ENCODE results near the gene CHKA. TPM values are rescaled to one million over a fixed set of nuclear protein-coding genes. Genes with fewer than 3 reads are reported as not detected.

CHKA gene
- total and polyA plus RNA-seq, 2 of the 8 experiments (the other 6 are each of a cell fraction or from before 2014, with no cell fraction given) = 61.2 to 86.6 TPM

DNA sequence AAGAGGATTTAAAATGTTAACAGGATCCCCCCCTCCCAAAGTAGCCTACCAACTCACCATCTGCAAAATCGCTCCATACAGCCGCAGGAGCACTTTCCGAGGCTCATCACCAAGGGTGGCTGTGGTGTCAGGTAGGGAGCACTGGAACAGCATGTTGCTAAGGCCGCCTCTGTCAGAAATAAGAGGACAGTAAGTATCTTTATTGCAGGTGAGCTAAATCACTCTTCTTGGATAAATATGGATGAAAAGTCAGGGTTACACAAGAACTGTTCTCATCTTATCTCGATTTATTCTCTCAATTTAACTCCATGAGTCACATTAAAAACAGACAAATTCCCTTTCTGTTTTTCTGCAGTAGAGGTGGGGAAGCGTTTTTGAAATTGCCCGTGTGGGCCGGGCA lies 24.2 kb downstream of the CHKA start (continued):
- TF ChIP-seq, protein P1, sequence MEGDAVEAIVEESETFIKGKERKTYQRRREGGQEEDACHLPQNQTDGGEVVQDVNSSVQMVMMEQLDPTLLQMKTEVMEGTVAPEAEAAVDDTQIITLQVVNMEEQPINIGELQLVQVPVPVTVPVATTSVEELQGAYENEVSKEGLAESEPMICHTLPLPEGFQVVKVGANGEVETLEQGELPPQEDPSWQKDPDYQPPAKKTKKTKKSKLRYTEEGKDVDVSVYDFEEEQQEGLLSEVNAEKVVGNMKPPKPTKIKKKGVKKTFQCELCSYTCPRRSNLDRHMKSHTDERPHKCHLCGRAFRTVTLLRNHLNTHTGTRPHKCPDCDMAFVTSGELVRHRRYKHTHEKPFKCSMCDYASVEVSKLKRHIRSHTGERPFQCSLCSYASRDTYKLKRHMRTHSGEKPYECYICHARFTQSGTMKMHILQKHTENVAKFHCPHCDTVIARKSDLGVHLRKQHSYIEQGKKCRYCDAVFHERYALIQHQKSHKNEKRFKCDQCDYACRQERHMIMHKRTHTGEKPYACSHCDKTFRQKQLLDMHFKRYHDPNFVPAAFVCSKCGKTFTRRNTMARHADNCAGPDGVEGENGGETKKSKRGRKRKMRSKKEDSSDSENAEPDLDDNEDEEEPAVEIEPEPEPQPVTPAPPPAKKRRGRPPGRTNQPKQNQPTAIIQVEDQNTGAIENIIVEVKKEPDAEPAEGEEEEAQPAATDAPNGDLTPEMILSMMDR (IDR thresholded peaks at IDR 0.05; ENCODE audit: control extremely low read depth in 1 of 3, insufficient read depth in 1 of 3, low read depth in 1 of 3, low read length in 3 of 3) = no peak
- TF ChIP-seq CBX8 (IDR thresholded peaks at IDR 0.05; ENCODE audit: borderline replicate concordance, low read depth, low read length) (no peak), MAFK (IDR thresholded peaks at IDR 0.05; ENCODE audit: low read depth, low read length) (no peak)

Measured in H1 (cell line).